HL-60/S4 treated with phorbol 12-myristate 13-acetate at 8.2 ng/mL for 4 days and 3 days (cell line): ENCODE measurements around the gene GJB3.

Experiments
- in situ Hi-C: fragments of 300-500 bp; cut with MboI; formaldehyde crosslinking; loops from 2 replicates; pipeline ENCODE4 v1.15.0; 2022; ENCODE audit warnings: low sequenced_read_pairs

The GJB3 gene

GRCh38 chr1:34822202-34822601, 41.2 kb downstream of the GJB3 start:
- in situ Hi-C loops: no loop called here

DNA sequence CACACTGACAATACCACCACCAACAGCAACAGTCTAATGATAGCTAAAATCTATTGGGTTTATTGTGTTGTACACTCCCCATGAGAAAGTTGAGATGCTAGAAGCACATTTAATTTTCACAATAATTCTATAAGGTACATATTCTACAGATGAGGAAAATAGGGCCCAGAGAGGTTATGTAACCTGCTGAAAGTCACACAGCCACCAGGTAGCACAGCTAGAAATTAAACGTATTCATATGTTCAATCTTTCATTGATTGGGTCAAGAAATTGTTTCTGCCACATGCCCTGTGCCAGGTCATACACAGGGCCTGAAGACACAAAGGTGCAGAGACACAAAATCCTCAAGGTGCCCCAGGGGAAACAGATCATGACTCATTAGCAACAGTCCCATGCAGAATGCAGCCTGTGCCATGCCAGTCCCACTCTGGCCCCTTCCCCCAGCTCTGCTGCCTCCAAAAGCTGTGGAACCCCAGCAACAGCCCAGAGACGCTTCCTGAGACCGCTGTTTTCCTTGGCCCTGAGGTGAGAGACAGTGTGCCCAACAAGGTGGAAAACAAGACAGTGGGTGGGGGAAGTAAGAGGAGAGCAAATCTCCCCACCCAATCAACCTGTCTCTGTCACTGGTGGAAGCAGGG, 43.9 kb downstream of the GJB3 start:
- in situ Hi-C loops: no loop called here

DNA sequence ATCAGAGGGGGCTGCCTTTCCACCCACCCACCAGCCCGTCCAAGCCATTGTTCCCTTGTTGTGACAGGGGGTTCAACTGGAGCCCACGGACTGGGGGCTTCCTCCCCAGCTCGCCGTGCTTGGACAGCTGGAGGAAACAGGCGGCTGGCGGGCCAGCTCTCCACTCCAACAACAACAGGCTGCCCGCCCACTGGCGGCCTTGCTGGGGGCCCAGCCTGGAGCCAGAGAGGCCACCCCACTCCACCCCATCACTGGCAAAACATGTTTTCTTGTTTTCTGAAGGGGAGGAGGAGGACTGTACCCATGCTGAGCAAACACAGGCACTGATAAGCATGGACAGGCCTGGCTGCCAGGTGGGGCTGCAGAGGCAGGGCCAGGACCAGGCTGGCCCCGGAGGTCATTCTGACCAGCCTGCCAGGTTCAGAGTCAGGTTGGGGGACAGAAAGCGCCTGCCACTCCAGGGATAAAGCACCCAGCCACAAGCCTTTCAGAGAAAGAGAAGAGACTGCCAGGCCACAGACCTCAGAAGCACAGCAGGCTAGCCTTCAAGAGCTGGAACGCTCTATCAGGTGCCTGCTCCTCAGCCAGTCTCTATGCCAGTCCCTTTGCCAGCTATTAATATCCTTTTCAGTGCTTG, 44.6 kb downstream of the GJB3 start:
- in situ Hi-C loops: no loop called here

DNA sequence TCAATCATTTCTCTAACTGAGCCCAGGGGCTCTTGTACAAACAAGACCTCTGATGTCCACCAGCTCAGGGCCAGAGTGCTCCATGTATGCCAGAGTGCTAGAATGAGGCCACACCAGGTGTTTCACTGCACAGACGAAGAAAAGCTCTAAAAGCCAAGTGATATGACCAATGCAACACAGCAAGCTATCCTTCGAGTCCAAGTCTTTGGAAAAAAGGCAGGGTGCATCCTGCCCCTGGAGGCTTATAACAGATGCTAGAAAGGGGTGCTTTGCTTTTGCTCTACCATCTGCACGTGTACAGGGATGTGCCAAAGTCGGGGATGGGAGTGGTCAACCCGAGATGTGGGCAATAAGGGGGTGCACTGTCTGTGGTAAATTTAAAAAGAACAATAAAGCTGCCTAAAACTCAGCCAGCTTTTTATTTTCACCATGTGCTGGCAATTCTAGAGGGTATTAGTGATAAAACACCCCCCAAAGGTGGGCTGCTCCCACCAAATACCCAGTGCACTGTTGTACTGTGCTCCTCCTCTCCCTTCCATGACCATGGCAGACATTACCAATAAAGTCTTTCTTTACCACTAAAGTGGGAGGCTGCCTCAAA, 46.4 kb downstream of the GJB3 start:
- in situ Hi-C loops: no loop called here

DNA sequence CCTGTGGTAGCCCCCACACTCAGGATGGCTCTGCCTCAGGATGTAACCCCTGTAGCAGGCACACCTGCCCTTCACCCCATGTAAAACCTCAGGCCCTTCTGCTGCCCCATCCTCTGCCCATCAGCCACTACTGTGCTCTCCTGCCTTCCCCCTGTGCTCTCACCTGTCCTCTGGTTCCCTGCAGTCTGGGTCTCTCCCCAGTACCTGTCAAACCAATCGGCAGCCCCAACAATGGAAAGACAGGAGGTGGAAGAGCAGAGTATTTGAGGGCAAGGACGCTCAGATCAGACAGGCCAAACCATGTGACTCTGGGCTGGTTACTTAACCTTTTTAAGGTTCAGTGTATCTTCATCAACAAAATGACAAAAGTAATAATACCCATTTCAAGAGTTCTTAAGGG, 47.6 kb downstream of the GJB3 start:
- in situ Hi-C loops: no loop called here

DNA sequence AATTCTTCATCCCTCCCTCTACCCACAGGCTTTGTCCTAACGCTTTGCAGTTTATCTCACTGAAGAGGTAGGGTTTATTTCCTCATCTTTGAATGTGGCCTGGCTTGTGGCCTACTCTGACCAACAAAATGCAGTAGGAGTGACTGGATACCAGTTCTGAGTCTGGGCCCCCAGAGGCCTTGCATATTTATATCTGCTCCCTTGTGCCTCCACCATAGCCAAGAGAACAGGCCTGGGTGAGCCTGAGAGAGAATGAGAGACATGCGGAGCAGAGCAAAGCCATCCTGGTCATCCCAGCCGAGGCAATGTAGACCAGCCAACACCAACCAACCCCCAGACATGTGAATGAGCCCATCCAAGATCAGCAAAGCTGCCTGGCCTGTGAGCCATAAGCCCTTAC, 48.2 kb downstream of the GJB3 start:
- in situ Hi-C loops: no loop called here

DNA sequence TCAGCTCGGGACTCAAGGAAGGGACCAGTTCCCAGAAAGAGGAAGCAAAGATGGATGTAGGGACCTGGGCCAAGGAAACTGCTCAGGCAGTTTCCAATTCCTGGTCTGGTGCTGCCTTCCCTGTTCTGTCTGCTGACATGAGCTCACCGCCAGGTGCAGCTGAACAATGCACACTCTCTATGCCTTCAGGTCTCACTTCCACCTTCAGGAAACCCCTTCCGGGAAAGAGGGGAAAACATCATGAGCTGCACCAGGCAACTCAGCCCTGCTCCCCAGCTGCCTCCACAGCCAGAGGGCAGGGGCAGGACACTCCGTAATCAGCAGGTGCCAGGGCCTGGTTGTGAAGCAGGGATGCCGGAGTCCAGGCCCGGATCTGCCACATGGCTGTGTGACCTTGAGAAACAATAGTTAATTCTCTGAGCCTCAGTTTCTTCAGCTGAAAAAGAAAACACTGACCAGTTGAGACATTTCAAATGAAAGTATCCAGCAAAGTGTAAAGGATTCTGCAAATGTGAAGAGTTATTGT, 50.8 kb downstream of the GJB3 start:
- in situ Hi-C loops: no loop called here

GRCh38 chr1:34833711-34834110, 52.7 kb downstream of the GJB3 start:
- in situ Hi-C loops: no loop called here
